CD4-positive, alpha-beta T cell treated with Interleukin-21 for 1 hour (primary cell): ENCODE results near the gene FAM219A.
"Not testable (repeated sequence)": the region's sequence is repeated elsewhere in the genome, so short reads cannot be mapped to it uniquely, and the experiment has no call there.

Experiments
- DNase-seq: peaks from one replicate; pipeline ENCODE4 v3.0.0-alpha.2; 2020

The FAM219A gene

GRCh38 chr9:34442770-34443169 lies 15.6 kb downstream of the FAM219A start:
- DNase-seq, result no peak

GRCh38 chr9:34440017-34440416 lies 18.4 kb downstream of the FAM219A start:
- DNase-seq, result no peak

- not testable (repeated sequence) for DNase-seq
Measured at GRCh38 chr9:34438465-34438864, 19.9 kb downstream of the FAM219A start.

- DNase-seq, result not testable (repeated sequence)
Measured at GRCh38 chr9:34437926-34438307, 20.5 kb downstream of the FAM219A start.

- DNase-seq, result peak; percentile 76
Measured at GRCh38 chr9:34437006-34437925, 21.1 kb downstream of the FAM219A start.

GRCh38 chr9:34431667-34432066 lies 26.7 kb downstream of the FAM219A start:
- no peak for DNase-seq

GRCh38 chr9:34430843-34431437 lies 27.4 kb downstream of the FAM219A start:
- DNase-seq, result no peak

- no peak for DNase-seq
Measured at GRCh38 chr9:34428325-34428958, 29.9 kb downstream of the FAM219A start.

- DNase-seq, result no peak
Measured at GRCh38 chr9:34426347-34427074, 31.9 kb downstream of the FAM219A start.

GRCh38 chr9:34419716-34420504 lies 38.5 kb downstream of the FAM219A start:
- DNase-seq, result no peak

- no peak for DNase-seq
Measured at GRCh38 chr9:34417734-34418133, 40.6 kb downstream of the FAM219A start.

- peak; percentile 19 for DNase-seq
Measured at GRCh38 chr9:34413231-34413852, 45.0 kb downstream of the FAM219A start.

GRCh38 chr9:34412336-34412735 lies 46.0 kb downstream of the FAM219A start:
- DNase-seq, result no peak

GRCh38 chr9:34409154-34409553 lies 49.2 kb downstream of the FAM219A start:
- DNase-seq, result no peak

GRCh38 chr9:34408173-34408572 lies 50.2 kb downstream of the FAM219A start:
- DNase-seq, result no peak

- DNase-seq, result no peak
Measured at GRCh38 chr9:34406219-34406618, 52.2 kb downstream of the FAM219A start.

GRCh38 chr9:34405719-34406118 lies 52.7 kb downstream of the FAM219A start:
- DNase-seq, result no peak

GRCh38 chr9:34403554-34404380 lies 54.6 kb downstream of the FAM219A start:
- DNase-seq, result peak; percentile 56

GRCh38 chr9:34400686-34401602 lies 57.4 kb downstream of the FAM219A start:
- no peak for DNase-seq

GRCh38 chr9:34400275-34400674 lies 58.1 kb downstream of the FAM219A start:
- DNase-seq, result no peak
